Lower leg skin (tissue), 3 donors: ENCODE data around the gene FANCL.

ENCODE experiments used
- POLR2A ChIP-seq, 2 donors: fragments of 450-650 bp; IDR thresholded peaks; one replicate each; pipeline ENCODE4 v1.6.1; 2016 to 2017; ENCODE audit warnings: antibody characterized with exemption in 2 of 2, mild to moderate bottlenecking in 1 of 2, moderate library complexity in 1 of 2
- TF ChIP-seq, protein P1 (sequence below), 3 donors: fragments of 450-650 bp; IDR thresholded peaks; one replicate each; pipeline ENCODE4 v1.5.1; 2016; ENCODE audit warnings: antibody characterized with exemption in 3 of 3, mild to moderate bottlenecking in 3 of 3, moderate library complexity in 2 of 3

DNA sequence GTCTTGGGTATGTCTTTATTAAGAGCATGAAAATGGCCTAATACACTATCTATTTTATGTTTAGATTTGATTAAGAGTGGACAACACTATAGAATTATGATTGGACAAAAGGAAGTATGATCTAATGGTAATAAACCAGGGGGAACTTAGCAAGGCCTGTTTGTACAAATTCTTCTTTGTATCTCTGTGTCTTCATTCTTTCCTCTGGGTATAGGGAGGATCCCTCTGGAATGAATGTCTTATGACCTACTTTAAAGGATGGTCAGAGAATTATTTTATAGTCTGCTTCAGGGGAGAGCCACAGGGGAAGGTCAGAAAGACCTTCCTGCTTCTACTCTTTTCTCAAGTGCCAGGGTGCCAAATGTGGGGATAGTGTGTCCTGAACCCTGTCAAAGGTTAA, 42.8 kb upstream of the FANCL start:
- TF ChIP-seq POLR2A (IDR thresholded peaks at IDR 0.05): no peak
- TF ChIP-seq, protein P1, sequence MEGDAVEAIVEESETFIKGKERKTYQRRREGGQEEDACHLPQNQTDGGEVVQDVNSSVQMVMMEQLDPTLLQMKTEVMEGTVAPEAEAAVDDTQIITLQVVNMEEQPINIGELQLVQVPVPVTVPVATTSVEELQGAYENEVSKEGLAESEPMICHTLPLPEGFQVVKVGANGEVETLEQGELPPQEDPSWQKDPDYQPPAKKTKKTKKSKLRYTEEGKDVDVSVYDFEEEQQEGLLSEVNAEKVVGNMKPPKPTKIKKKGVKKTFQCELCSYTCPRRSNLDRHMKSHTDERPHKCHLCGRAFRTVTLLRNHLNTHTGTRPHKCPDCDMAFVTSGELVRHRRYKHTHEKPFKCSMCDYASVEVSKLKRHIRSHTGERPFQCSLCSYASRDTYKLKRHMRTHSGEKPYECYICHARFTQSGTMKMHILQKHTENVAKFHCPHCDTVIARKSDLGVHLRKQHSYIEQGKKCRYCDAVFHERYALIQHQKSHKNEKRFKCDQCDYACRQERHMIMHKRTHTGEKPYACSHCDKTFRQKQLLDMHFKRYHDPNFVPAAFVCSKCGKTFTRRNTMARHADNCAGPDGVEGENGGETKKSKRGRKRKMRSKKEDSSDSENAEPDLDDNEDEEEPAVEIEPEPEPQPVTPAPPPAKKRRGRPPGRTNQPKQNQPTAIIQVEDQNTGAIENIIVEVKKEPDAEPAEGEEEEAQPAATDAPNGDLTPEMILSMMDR (IDR thresholded peaks at IDR 0.05): no peak
